ENCODE measurements around the gene STIMATE. TPM values are rescaled to one million over a fixed set of nuclear protein-coding genes. Genes with fewer than 3 reads are reported as not detected.

Gene STIMATE
- 8.7 TPM for total RNA-seq

DNA sequence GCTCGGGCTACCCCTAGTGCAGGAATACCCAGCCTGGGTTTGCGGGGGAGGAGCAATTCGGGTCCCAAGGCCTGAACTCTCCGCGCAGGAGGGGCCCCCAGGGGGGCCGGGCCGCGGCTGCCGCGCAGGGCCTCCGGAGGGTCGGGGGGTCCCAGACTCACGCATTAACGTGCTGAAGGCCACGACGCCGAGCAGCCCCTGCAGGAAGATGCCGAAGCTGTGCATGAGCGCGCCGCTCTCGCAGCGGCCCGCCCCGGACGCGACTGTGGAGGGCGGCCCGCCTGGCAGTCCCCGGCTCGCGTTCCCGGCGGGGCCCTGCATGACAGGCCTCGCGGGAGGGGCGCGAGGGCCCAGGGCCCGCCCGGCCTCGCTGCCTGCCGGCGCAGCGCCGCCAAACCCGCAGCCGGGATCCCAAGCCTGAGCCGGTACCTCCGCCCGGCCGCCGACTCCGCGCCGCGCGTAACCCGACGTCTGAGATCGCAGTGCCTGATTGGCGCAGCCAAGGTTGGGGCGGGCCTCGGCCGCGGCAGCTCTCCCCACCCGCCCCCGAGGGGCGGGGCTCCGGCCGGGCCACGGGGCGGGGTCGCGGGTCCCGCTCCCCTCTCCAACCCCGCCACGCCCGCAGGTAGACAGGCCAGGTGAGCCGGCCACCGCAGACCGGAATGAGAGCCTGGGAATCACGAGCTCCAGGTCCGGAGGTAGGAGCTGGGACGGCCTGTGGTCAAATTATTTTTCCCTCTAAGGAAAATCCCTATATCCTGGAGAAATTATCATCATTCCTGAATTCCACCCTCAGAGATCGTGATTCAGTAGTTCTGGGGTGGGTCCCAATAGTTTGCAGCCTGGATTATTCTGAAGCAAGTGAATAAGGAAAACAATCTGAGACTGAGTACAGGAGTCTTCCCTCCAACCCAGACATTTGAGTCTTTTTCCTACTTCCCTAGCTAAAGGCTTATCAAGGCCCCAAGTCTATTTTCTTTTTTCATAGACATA, at the start of gene STIMATE:
Gene STIMATE, minus strand, starts transcription at position 419 of the 993 bp plus-strand sequence. Its CDS starts 98 bp downstream, at position 321.
- DNase-seq, result peak; percentile 68

- no peak for DNase-seq
These were observed 42.3 kb upstream of the STIMATE start for GRCh38 chr3:52939600-52939999.

GRCh38 chr3:52934630-52935530, 37.5 kb upstream of the STIMATE start:
- DNase-seq, result peak; percentile 46

GRCh38 chr3:52931889-52932288, 34.5 kb upstream of the STIMATE start:
- no peak for DNase-seq

- DNase-seq, result no peak
These were observed 34.0 kb upstream of the STIMATE start for GRCh38 chr3:52931328-52931727.

DNA sequence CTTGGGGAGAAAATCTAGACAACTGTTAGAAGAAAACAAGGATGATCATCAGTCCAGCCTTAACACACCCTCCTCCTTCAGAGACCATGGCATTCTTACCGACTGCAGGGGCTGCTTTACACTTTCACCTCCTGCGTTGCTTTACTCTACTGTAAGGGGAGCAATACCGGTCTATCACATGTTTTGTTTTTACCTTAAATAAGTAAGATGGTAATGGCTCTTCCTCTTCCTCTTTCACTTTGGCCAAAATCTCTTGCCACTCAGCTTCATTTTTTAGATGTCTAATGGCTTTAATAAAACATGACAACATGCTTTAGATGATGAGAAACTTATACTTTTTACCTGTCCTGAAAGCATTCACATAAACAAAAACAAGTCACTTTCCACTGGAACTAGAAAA, 33.4 kb upstream of the STIMATE start:
- no peak for DNase-seq

DNA sequence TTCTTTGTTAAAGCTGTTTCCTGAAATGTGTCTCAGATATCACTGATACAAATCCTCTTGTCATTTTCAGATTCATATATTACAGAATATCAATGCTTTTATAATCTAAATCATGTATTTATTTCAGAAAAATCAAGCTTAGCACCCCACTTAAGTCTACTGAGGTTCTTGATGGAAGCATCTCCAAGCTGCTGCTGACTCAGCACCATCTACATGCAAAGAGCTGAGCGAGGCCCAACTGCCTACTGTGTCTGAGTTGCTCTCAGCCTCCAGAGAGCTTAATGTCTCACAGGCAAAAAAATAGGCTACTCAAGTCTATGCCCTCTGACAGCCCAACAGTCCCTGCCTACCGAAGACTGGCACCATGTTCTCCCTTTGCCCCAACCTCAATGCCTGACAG, 29.2 kb upstream of the STIMATE start:
- DNase-seq, result no peak

DNA sequence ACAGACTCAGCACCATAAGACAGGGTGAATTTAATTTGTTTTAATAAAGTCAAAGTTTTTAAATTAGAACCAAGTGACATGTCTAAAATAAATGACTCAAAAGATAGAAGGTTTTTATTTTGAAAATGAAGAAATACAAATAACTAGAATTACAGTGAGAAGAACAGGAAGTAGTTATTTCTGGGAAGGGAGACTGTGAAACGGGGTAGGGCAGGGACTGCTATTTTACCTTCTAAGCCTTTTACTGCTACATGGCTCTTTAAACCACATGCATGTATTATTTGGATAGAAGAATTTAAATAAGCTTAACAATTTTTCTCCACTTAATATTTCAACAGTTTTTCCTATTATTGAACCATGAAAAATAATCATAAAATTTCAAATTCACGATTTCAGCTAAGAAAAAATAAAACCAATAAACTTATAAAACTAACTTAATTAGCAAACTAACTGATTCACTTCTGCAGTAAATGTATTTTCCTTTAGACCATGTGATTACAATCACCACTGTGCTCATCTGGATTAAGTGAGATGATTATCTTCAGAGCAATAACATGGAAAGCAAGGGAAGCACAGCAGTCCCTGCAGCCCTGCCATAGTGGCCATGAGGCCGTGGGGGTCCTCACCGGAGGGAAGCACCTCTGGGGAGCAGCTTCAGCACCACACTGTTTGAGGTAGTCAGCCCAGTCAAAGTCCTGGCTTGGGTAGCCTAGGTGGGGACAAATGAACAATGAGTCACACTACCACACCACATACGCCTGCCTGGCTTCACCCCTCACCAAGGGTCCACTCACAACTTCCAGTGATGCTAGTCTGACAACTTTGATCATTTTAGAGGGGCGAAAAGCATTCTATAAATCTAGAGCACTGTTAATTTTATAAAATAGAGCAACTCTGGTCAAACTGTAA, 28.3 kb upstream of the STIMATE start:
- DNase-seq, result no peak

DNA sequence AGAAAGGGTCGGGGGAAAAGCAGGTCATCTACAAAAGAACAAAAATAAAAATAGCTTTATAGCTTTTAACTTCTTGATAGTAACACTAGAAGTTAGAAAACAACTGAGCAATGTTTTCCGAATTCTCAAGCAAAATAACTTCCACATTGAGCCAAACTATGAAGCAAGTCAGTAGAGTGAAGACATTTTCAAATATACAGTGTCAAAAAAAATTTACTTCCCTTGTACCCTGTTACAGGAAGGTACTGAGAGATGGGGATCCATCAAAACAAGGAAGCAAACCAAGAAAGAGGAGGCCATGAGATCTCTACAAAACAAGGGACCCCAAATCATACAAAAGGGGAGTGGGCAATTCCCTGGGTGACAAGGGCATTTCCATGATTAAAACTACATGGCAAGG, 26.6 kb upstream of the STIMATE start:
- no peak for DNase-seq

DNA sequence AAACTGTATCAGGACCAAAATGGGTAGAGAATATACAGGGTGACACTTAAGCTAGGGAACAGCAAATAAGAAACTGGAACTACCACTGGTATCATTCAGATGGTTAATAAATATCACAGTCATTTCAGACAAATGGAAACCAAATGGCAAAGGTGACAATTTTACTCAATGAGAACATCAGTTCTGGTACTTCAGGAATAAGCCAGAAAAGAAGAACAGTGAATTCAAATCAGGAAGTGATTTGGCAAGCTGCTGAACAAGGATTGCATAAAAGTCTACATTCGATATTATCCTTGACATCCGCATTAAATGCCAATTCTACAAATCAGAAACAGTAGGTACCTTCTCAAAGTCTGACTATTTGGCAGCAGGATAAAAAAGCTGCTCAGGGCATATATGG, 23.5 kb upstream of the STIMATE start:
- no peak for DNase-seq

DNA sequence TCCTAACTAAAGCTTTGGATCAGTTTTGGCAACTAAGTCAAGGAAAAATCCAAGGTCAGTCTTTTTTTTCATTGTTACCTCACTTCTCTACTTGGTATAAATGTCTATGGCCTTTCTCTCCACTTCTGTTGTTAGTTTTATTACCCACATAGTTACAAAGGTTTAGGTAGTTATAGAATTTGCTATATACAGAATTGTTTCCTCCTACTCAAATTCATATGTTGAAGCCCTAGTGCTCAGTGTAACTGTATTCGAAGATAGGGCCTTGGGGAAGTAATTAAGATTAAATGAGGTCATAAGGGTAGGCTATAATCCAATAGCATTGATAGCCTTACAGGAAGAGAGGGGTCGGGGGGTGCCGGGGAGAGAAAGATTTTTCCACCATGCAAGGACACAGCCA, 19.7 kb upstream of the STIMATE start:
- DNase-seq, result no peak

DNA sequence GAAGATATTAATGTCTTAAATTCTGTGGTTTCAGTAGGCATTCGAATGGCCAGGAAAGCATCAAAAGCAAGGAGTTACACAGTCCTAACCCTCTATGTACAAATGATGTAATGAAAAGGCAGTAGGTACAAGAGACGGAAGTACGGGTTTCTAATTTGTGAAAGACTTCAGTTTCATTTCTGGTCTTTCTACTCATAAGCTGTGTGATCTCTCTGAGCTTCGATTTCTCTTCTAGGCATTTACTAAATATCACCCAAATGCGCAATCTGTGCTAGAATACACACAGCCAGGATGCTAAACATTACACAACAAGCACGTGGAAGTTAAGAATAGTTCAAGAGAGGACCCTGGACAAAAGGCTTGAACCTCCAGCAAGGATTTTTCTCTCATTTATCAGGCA, 17.9 kb upstream of the STIMATE start:
- DNase-seq, result no peak

DNA sequence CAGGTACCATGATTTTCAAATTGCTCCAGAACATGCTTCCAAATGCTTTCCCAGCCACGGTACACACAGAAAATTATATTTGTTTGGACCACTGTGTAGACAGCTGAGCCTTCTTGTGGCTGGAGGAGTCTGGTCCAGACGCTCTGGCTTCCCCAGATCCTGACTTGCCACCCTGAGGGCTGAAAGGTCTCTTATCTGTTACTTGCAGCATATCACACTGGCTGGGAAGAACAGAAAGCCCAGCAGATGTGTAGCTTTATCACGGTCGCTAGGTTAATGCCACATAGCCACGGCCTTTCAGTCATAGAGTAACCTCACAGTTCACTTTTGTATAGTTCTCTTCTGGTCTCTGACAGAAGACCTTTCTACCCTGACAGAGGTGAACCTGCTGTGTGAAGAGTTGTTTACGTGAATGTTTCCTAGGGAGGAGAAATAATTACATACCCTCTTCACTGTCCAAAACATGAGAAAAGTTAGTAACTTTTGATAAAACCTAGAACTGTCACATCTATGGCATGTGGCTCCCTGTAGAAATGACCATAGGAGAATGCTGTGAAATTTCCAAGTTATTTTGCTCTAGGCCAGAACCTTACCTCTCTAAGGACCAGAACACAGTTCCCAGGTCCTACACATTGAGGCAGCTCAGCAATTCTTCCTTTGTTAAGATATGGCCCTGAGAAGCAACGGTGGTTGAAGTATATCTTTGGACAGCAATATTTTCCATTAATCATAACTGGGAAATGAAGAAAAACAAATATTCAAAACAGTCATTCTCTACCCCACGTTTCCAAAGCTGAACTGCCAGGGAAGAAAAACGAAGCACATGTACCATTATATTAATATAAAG, 15.8 kb upstream of the STIMATE start:
- DNase-seq, result no peak

GRCh38 chr3:52910823-52911222, 13.5 kb upstream of the STIMATE start:
- no peak for DNase-seq

GRCh38 chr3:52907497-52907896, 10.1 kb upstream of the STIMATE start:
- DNase-seq, result no peak

DNA sequence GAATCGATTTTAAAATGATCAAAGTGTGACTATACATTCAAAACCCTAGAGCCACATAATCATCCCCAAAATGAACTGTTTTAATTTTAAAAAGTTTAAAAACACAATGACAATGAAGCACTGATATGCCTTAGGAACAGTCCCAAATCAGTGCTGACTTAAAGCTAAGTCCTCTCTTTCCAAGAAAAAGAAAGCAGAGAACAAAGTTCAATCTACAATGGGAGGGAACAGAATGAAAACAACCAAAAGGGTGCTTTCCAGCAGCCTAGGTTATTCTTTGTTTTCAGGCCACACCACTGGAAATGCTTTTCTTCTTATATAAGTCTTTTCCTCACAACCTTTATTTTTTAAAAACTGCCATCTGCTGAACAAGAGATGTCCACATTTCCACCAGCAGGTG, 7.2 kb upstream of the STIMATE start:
- no peak for DNase-seq

DNA sequence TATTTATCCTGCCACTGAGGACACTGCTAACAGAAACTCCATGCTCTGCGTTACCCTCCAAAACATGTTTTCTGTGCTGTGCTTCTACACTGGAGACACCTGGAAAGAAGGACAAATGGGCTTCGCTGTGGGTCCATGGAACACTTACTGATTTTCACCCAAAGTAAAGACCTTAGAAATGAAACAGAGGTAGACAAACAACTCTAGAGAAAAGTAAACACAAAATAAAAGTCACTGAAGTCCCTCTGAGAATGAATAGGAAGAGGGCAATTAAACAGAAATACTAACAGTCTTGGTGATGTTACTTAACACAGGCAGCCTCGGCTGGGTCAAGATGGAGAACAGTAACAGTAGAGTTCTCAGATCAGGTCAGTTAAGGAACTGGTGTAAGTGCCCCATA, 6.7 kb upstream of the STIMATE start:
- no peak for DNase-seq

DNA sequence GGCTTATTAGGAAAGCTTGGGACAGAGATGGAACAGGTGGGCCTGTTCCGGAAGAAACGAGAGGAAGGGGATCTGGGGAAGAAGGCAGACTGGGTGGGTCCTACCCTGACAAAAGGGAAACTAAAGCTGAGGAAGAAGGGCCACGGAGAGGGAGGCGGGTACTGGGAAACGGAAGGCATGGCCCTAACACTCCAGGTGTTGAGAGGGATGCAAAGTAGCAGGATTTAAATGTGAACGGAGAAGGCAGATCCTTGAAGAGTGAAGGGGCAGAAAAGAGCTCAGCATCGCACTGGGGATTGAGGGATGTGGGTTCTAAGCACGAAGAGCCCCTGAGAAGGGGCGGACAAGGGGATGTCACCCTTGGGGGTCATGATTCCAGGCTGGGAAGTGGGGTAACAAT, 735 bp downstream of the STIMATE start:
- DNase-seq, result no peak

GRCh38 chr3:52896151-52896550, 1.2 kb downstream of the STIMATE start:
- no peak for DNase-seq

GRCh38 chr3:52895418-52895817, 1.9 kb downstream of the STIMATE start:
- DNase-seq, result no peak

GRCh38 chr3:52894756-52895155, 2.6 kb downstream of the STIMATE start:
- no peak for DNase-seq
